Measurements from ENCODE around the gene CTSZ.

CTSZ gene

GRCh38 chr20:59018817-59019216, 11.8 kb upstream of the CTSZ start:
- DNase-seq (ENCODE audit: low read depth) = no peak
- no peak overlapping the region for H3K4me3 ChIP-seq (ENCODE audit: low read depth, low read length)
- TF ChIP-seq CTCF (IDR thresholded peaks at IDR 0.05; ENCODE audit: low read depth, low read length) = no peak
- no peak for TF ChIP-seq MYC (IDR thresholded peaks at IDR 0.05; ENCODE audit: low read depth, low read length)
- no peak for TF ChIP-seq MAX (IDR thresholded peaks at IDR 0.05; ENCODE audit: low read depth, low read length)
- no peak for TF ChIP-seq POLR2A (IDR thresholded peaks at IDR 0.05; ENCODE audit: extremely low read depth, insufficient read length)

GRCh38 chr20:59017493-59018231, 10.6 kb upstream of the CTSZ start:
- no peak overlapping the region for H3K4me3 ChIP-seq (ENCODE audit: low read depth, low read length)
- DNase-seq (ENCODE audit: low read depth) = no peak
- no peak for TF ChIP-seq MAX (IDR thresholded peaks at IDR 0.05; ENCODE audit: low read depth, low read length)
- TF ChIP-seq MYC (IDR thresholded peaks at IDR 0.05; ENCODE audit: low read depth, low read length) = no peak
- TF ChIP-seq POLR2A (IDR thresholded peaks at IDR 0.05; ENCODE audit: extremely low read depth, insufficient read length) = no peak
- no peak for TF ChIP-seq CTCF (IDR thresholded peaks at IDR 0.05; ENCODE audit: low read depth, low read length)

GRCh38 chr20:59016795-59017492, 9.9 kb upstream of the CTSZ start:
- TF ChIP-seq MAX (IDR thresholded peaks at IDR 0.05; ENCODE audit: low read depth, low read length) (no peak), POLR2A (IDR thresholded peaks at IDR 0.05; ENCODE audit: extremely low read depth, insufficient read length) (no peak), MYC (IDR thresholded peaks at IDR 0.05; ENCODE audit: low read depth, low read length) (no peak), CTCF (IDR thresholded peaks at IDR 0.05; ENCODE audit: low read depth, low read length) (no peak)
- DNase-seq (ENCODE audit: low read depth) = no peak

GRCh38 chr20:59015812-59016711, 9.0 kb upstream of the CTSZ start:
- DNase-seq (ENCODE audit: low read depth) = no peak
- TF ChIP-seq MYC (IDR thresholded peaks at IDR 0.05; ENCODE audit: low read depth, low read length) = no peak
- no peak for TF ChIP-seq MAX (IDR thresholded peaks at IDR 0.05; ENCODE audit: low read depth, low read length)
- TF ChIP-seq CTCF (IDR thresholded peaks at IDR 0.05; ENCODE audit: low read depth, low read length) = no peak
- TF ChIP-seq POLR2A (IDR thresholded peaks at IDR 0.05; ENCODE audit: extremely low read depth, insufficient read length) = no peak
- no peak overlapping the region for H3K4me3 ChIP-seq (ENCODE audit: low read depth, low read length)

More at GRCh38 chr20:59016795-59017492, 9.9 kb upstream of the CTSZ start:
- H3K4me3 ChIP-seq (ENCODE audit: low read depth, low read length) = no peak overlapping the region

GRCh38 chr20:59015411-59015810, 8.4 kb upstream of the CTSZ start:
- no peak overlapping the region for H3K4me3 ChIP-seq (ENCODE audit: low read depth, low read length)
- TF ChIP-seq POLR2A (IDR thresholded peaks at IDR 0.05; ENCODE audit: extremely low read depth, insufficient read length) = no peak
- no peak for TF ChIP-seq CTCF (IDR thresholded peaks at IDR 0.05; ENCODE audit: low read depth, low read length)
- TF ChIP-seq MYC (IDR thresholded peaks at IDR 0.05; ENCODE audit: low read depth, low read length) = no peak
- no peak for TF ChIP-seq MAX (IDR thresholded peaks at IDR 0.05; ENCODE audit: low read depth, low read length)
- DNase-seq (ENCODE audit: low read depth) = no peak

All from NB4 (cell line).